H1 (cell line): ENCODE results near the gene CUEDC1. TPM values are rescaled to one million over a fixed set of nuclear protein-coding genes. Genes with fewer than 3 reads are reported as not detected.

ENCODE experiments used
- CTCF ChIA-PET: fragments of 300-600 bp; sonication (Branson Sonifier 250); formaldehyde crosslinking; loops from one replicate; lab custom pipeline; 2021; ENCODE audit not compliant: partially characterized antibody; lab: Charles Lee
- POLR2A ChIA-PET: fragments of 300-600 bp; sonication (Branson Sonifier 250); formaldehyde crosslinking; loops from one replicate; lab custom pipeline; 2021; ENCODE audit warnings: inconsistent platforms; ENCODE audit not compliant: partially characterized antibody; lab: Charles Lee
- DNase-seq, 2 experiments: peaks; one replicate each; pipeline versions ENCODE4 v3.0.0 to v3.0.0-alpha.2; 2010 to 2022; ENCODE audit warnings: low spot score in 2 of 2, low read depth in 1 of 2, mixed read lengths in 1 of 2
- FAIRE-seq: peaks from 2 replicates; lab custom pipeline; 2011; peaks lifted over from hg19 to GRCh38; lab: Jason Lieb, UNC
- H2AFZ ChIP-seq: 2 replicates; pipeline ENCODE4 v1.8.1; 2012; ENCODE audit warnings: low read length, inconsistent platforms
- H2AK5ac ChIP-seq: 2 replicates; pipeline ENCODE4 v1.6.1; 2013; ENCODE audit warnings: low read depth, low read length
- H2BK120ac ChIP-seq: replicated peaks from 2 replicates; pipeline ENCODE3; 2013; ENCODE audit warnings: low read depth, low read length, inconsistent platforms
- H2BK12ac ChIP-seq: 2 replicates; pipeline ENCODE4 v1.6.1; 2013; ENCODE audit warnings: low read depth, low read length
- H2BK15ac ChIP-seq: 2 replicates; pipeline ENCODE4 v1.6.1; 2013; ENCODE audit warnings: low read length
- H2BK20ac ChIP-seq: 2 replicates; pipeline ENCODE4 v1.6.1; 2013; ENCODE audit warnings: low read length
- H2BK5ac ChIP-seq: 2 replicates; pipeline ENCODE4 v1.6.1; 2013; ENCODE audit warnings: low read depth, low read length
- H3K14ac ChIP-seq: 2 replicates; pipeline ENCODE4 v1.6.1; 2013; ENCODE audit warnings: inconsistent platforms; ENCODE audit not compliant: insufficient read length
- H3K18ac ChIP-seq: 2 replicates; pipeline ENCODE4 v1.6.1; 2013; ENCODE audit warnings: low read length; ENCODE audit errors: extremely low read depth
- H3K23ac ChIP-seq: 2 replicates; pipeline ENCODE4 v1.6.1; 2013; ENCODE audit warnings: inconsistent platforms; ENCODE audit not compliant: insufficient read length
- H3K23me2 ChIP-seq: 2 replicates; pipeline ENCODE4 v1.6.1; 2013; ENCODE audit warnings: low read depth, low read length
- H3K27ac ChIP-seq: 2 replicates; pipeline ENCODE4 v1.6.1; 2011; ENCODE audit warnings: low read depth, low read length, inconsistent platforms
- H3K27me3 ChIP-seq, 4 experiments: replicated peaks in 1 of 4; 1 replicate in 1 of 4; 2 replicates in 3 of 4; pipeline versions ENCODE4 v1.6.1 to v1.8.1; 2011 to 2013; ENCODE audit warnings: low read length in 3 of 4, mild to moderate bottlenecking in 3 of 4, inconsistent platforms in 2 of 4, mixed read lengths in 2 of 4, moderate library complexity in 1 of 4; ENCODE audit not compliant: control insufficient read depth in 3 of 4, insufficient read depth in 3 of 4; ENCODE audit errors: extremely low read depth in 1 of 4
- H3K36me3 ChIP-seq, 4 experiments: 2 replicates each; pipeline versions ENCODE4 v1.6.1 to v1.8.1; 2011 to 2013; ENCODE audit warnings: mild to moderate bottlenecking in 4 of 4, low read length in 3 of 4, moderate library complexity in 2 of 4, control low read depth in 1 of 4, inconsistent platforms in 1 of 4; ENCODE audit not compliant: insufficient read depth in 4 of 4, control insufficient read depth in 2 of 4
- H3K4ac ChIP-seq: replicated peaks from 2 replicates; pipeline ENCODE3; 2013; ENCODE audit warnings: low read length, low read depth, mixed read lengths, inconsistent platforms; ENCODE audit not compliant: insufficient read length
- H3K4me1 ChIP-seq, 4 experiments: replicated peaks in 1 of 4; 1 replicate in 1 of 4; 2 replicates in 3 of 4; pipeline versions ENCODE4 v1.6.1 to v1.8.1; 2011 to 2013; ENCODE audit warnings: low read length in 3 of 4, inconsistent platforms in 2 of 4, mixed read lengths in 1 of 4; ENCODE audit not compliant: insufficient read depth in 4 of 4, control insufficient read depth in 3 of 4
- H3K4me2 ChIP-seq, 2 experiments: 2 replicates each; pipeline versions ENCODE4 v1.6.1 to v1.8.1; 2011 to 2013; ENCODE audit warnings: low read depth in 2 of 2, low read length in 2 of 2, control low read depth in 1 of 2, inconsistent platforms in 1 of 2, mild to moderate bottlenecking in 1 of 2; ENCODE audit not compliant: insufficient read depth in 1 of 2
- H3K4me3 ChIP-seq, 4 experiments: fragments of 200-600, 300-600 bp in 1 of 4; sonication (generic), shearing (Covaris generic), sonication (Bioruptor Twin) in 1 of 4; 2 replicates each; pipeline versions ENCODE4 v1.5.1 to v1.8.1; 2011 to 2016; ENCODE audit warnings: low read length in 4 of 4, low read depth in 3 of 4, control low read depth in 2 of 4, inconsistent platforms in 2 of 4, mild to moderate bottlenecking in 2 of 4, mixed read lengths in 1 of 4, moderate library complexity in 1 of 4; ENCODE audit not compliant: insufficient read depth in 2 of 4; ENCODE audit errors: extremely low read depth in 1 of 4
- H3K56ac ChIP-seq: replicated peaks from 2 replicates; pipeline ENCODE3; 2013; ENCODE audit warnings: low read depth, mild to moderate bottlenecking, mixed read lengths, low read length, inconsistent platforms; ENCODE audit not compliant: insufficient read length
- H3K79me1 ChIP-seq: 2 replicates; pipeline ENCODE4 v1.6.1; 2013; ENCODE audit warnings: low read depth, low read length, control low read depth
- H3K79me2 ChIP-seq, 2 experiments: 2 replicates each; pipeline versions ENCODE4 v1.6.1 to v1.8.1; 2012 to 2013; ENCODE audit warnings: low read length in 2 of 2, mild to moderate bottlenecking in 2 of 2, inconsistent platforms in 1 of 2; ENCODE audit not compliant: insufficient read depth in 2 of 2, control insufficient read depth in 1 of 2
- H3K9ac ChIP-seq, 4 experiments: replicated peaks in 1 of 4; 1 replicate in 1 of 4; 2 replicates in 3 of 4; pipeline versions ENCODE4 v1.6.1 to v1.8.1; 2011 to 2013; ENCODE audit warnings: low read depth in 3 of 4, low read length in 3 of 4, control low read depth in 2 of 4, mild to moderate bottlenecking in 2 of 4, moderate library complexity in 2 of 4, inconsistent platforms in 1 of 4; ENCODE audit errors: extremely low read depth in 1 of 4
- H3K9me3 ChIP-seq, 2 experiments: 2 replicates each; pipeline versions ENCODE4 v1.6.1 to v1.8.1; 2012 to 2013; ENCODE audit warnings: mild to moderate bottlenecking in 2 of 2, moderate library complexity in 2 of 2, control low read depth in 1 of 2, inconsistent platforms in 1 of 2, low read depth in 1 of 2, low read length in 1 of 2, mixed read lengths in 1 of 2; ENCODE audit not compliant: insufficient read depth in 2 of 2
- H4K20me1 ChIP-seq, 2 experiments: replicated peaks in 1 of 2; 2 replicates each; pipeline versions ENCODE3 to v1.8.1; 2011 to 2013; ENCODE audit warnings: inconsistent platforms in 2 of 2, low read length in 2 of 2, mild to moderate bottlenecking in 1 of 2; ENCODE audit not compliant: insufficient read depth in 2 of 2, control insufficient read depth in 1 of 2
- H4K5ac ChIP-seq: 2 replicates; pipeline ENCODE4 v1.6.1; 2013; ENCODE audit warnings: low read length, low read depth, mixed read lengths, inconsistent platforms; ENCODE audit not compliant: insufficient read length
- H4K8ac ChIP-seq: 2 replicates; pipeline ENCODE4 v1.8.0; 2013; ENCODE audit warnings: mild to moderate bottlenecking, moderate library complexity, low read length, inconsistent platforms; ENCODE audit not compliant: insufficient read depth; ENCODE audit errors: extremely low read depth
- H4K91ac ChIP-seq: replicated peaks from 2 replicates; pipeline ENCODE3; 2013; ENCODE audit warnings: low read length, mixed read lengths, inconsistent platforms; ENCODE audit not compliant: insufficient read length
- BACH1 ChIP-seq: IDR thresholded peaks from 2 replicates; pipeline ENCODE4 v1.6.1; 2012; ENCODE audit warnings: low read length, improper control_type of control experiment
- CHD2 ChIP-seq: IDR thresholded peaks from 2 replicates; pipeline ENCODE4 v1.6.1; 2012; ENCODE audit warnings: low read length, improper control_type of control experiment
- EGR1 ChIP-seq: IDR thresholded peaks from 2 replicates; pipeline ENCODE4 v1.6.1; 2011; ENCODE audit warnings: low read depth, low read length, borderline replicate concordance
- JUND ChIP-seq: IDR thresholded peaks from 2 replicates; pipeline ENCODE4 v1.6.1; 2011; ENCODE audit warnings: mild to moderate bottlenecking, improper control_type of control experiment, low read length
- KDM4A ChIP-seq: IDR thresholded peaks from one replicate; pipeline ENCODE4 v1.7.1; 2012; ENCODE audit warnings: low read depth, mild to moderate bottlenecking, moderate library complexity, low read length, inconsistent platforms; ENCODE audit not compliant: severe bottlenecking
- NANOG ChIP-seq: IDR thresholded peaks from 2 replicates; pipeline ENCODE4 v1.6.1; 2011; ENCODE audit warnings: low read length, low read depth, mild to moderate bottlenecking, inconsistent platforms; ENCODE audit not compliant: insufficient read depth, poor library complexity, severe bottlenecking
- POLR2AphosphoS5 ChIP-seq: IDR thresholded peaks from 2 replicates; pipeline ENCODE4 v1.6.1; 2011; ENCODE audit warnings: low read depth, low read length
- POU5F1 ChIP-seq: IDR thresholded peaks from 2 replicates; pipeline ENCODE4 v1.6.1; 2011; ENCODE audit warnings: low read depth, mild to moderate bottlenecking, low read length, moderate library complexity
- RAD21 ChIP-seq, 2 experiments: IDR thresholded peaks in 1 of 2; conservative IDR thresholded peaks in 1 of 2; 2 replicates each; pipeline ENCODE4 v1.6.1; 2011; ENCODE audit warnings: low read depth in 2 of 2, low read length in 2 of 2, improper control_type of control experiment in 1 of 2, inconsistent platforms in 1 of 2, mild to moderate bottlenecking in 1 of 2, moderate library complexity in 1 of 2
- RXRA ChIP-seq: IDR thresholded peaks from 2 replicates; pipeline ENCODE4 v1.6.1; 2011; ENCODE audit warnings: low read depth, mild to moderate bottlenecking, low read length, moderate library complexity; ENCODE audit not compliant: insufficient read depth
- SP1 ChIP-seq: IDR thresholded peaks from 2 replicates; pipeline ENCODE4 v1.6.1; 2011; ENCODE audit warnings: low read depth, low read length
- SP4 ChIP-seq: IDR thresholded peaks from 2 replicates; pipeline ENCODE4 v1.6.1; 2012; ENCODE audit warnings: low read length, inconsistent platforms
- SRF ChIP-seq: IDR thresholded peaks from 2 replicates; pipeline ENCODE4 v1.6.1; 2011; ENCODE audit warnings: mild to moderate bottlenecking, low read depth, low read length, moderate library complexity
- TCF12 ChIP-seq: IDR thresholded peaks from 2 replicates; pipeline ENCODE4 v1.6.1; 2011; ENCODE audit warnings: low read depth, mild to moderate bottlenecking, low read length
- TEAD4 ChIP-seq: IDR thresholded peaks from 2 replicates; pipeline ENCODE4 v1.6.1; 2012; ENCODE audit warnings: low read depth, low read length, inconsistent platforms, mixed read lengths
- ZNF274 ChIP-seq: IDR thresholded peaks from 2 replicates; pipeline ENCODE4 v1.7.0; 2012; ENCODE audit warnings: low read length, borderline replicate concordance; ENCODE audit errors: extremely low read depth
- WGBS, 2 experiments: shearing (Covaris generic) in 1 of 2; methylation state at CpG; one replicate each; pipeline versions ENCODE4 v1.1.6 to v1.1.7; 2013 to 2015; ENCODE audit warnings: low lambda C conversion rate in 2 of 2, mixed read lengths in 2 of 2, inconsistent platforms in 1 of 2, low coverage in 1 of 2, missing lambda C conversion rate in 1 of 2; ENCODE audit not compliant: insufficient replicate concordance in 2 of 2, insufficient coverage in 1 of 2, insufficient read length in 1 of 2; ENCODE audit errors: extremely low coverage in 1 of 2, missing lambda C conversion rate in 1 of 2; 5-methylcytosine and 5-hydroxymethylcytosine counted together
- polyA plus RNA-seq, 7 experiments: library from polyadenylated mRNA; depleted of rRNA in 3 of 7; stranded (reverse) in 5 of 7; unstranded in 2 of 7; fragments of >200 nt in 5 of 7; fragments of 200-250 nt in 2 of 7; gene quantifications; 1 replicate in 5 of 7; 2 replicates in 1 of 7; 4 replicates in 1 of 7; pipeline versions ENCODE4 v1.2.1 to v1.2.3, GENCODE V29; 2011 to 2013; ENCODE audit warnings: missing spikeins in 2 of 7, mixed read lengths in 2 of 7
- total RNA-seq: library from RNA; stranded (reverse); fragmentation: NEBNext Ultra II Directional; extraction: Animal tissue kit (Norgen Biotek cat#: 25700); gene quantifications from 2 replicates; pipeline ENCODE4 v1.2.1, GENCODE V29; 2021

The CUEDC1 gene
- total and polyA plus RNA-seq, 2 of the 8 experiments (the other 6 are each of a cell fraction or from before 2014, with no cell fraction given), result 4.0 to 10.7 TPM

DNA sequence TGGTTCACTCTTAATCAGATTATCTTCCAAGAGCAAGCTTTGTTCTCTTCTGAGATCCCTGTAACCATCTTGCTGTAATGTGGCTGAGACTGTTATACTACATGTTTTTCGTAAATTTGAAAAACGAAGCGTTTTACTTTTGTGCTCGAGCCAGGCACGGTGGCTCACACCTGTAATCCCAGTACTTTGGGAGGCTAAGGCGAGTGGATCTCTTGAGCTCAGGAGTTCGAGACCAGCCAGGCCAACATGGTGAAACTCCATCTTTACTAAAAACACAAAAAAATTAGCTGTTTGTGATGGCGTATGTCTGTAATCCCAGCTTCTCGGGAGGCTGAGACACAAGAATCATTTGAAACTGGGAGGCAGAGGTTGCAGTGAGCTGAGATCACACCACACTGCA is 7.8 kb downstream of the CUEDC1 start:
- H4K20me1 ChIP-seq, result no peaks in the 10 kb centered on the region
- DNase-seq (no peak), FAIRE-seq (no peak)
- no peak overlapping the region for H2AFZ ChIP-seq
- no peaks in the 10 kb centered on the region for H3K36me3 ChIP-seq
- no peak overlapping the region; the same call in 1 of the 2 replicates for H2BK12ac ChIP-seq
- CTCF ChIA-PET, result interaction anchor here (0.6 to 13.5 kb wide), 13 partner anchors 8 to 439 kb away, joined by 3 to 162 read pairs (median 6); no protein-coding TSS in a partner anchor
- no peak overlapping the region for H3K9ac ChIP-seq
- H4K91ac ChIP-seq, result no peak overlapping the region
- H3K4me3 ChIP-seq, result no peak overlapping the region
- H3K4ac ChIP-seq, result no peak overlapping the region
- H2BK120ac ChIP-seq, result no peak overlapping the region
- no peak overlapping the region for H3K23ac ChIP-seq
- H3K56ac ChIP-seq, result no peak overlapping the region
- no peak overlapping the region for H3K4me2 ChIP-seq
- no peaks in the 10 kb centered on the region for H3K79me2 ChIP-seq
- H4K8ac ChIP-seq, result no peak overlapping the region
- no peaks in the 10 kb centered on the region for H3K27me3 ChIP-seq
- H2BK20ac ChIP-seq, result no peak overlapping the region
- no peaks in the 10 kb centered on the region for H3K23me2 ChIP-seq
- POLR2A ChIA-PET, result interaction anchor here (0.6 to 4.3 kb wide), 8 partner anchors 9 to 415 kb away, joined by 3 to 26 read pairs (median 4); no protein-coding TSS in a partner anchor
- 91% methylated on average over 9 of the region's 9 CpGs; no CpG with 5 or more reads in 1 of the 2 experiments for WGBS, 2 experiments
- no peak overlapping the region for H4K5ac ChIP-seq
- H3K14ac ChIP-seq, result no peak overlapping the region
- H2AK5ac ChIP-seq, result no peak overlapping the region; the same call in 1 of the 2 replicates
- H2BK15ac ChIP-seq, result no peak overlapping the region
- peaks cover 3 to 13% (median 7%) of the 10 kb centered on the region in 4 experiments for H3K4me1 ChIP-seq
- no peak overlapping the region for H3K27ac ChIP-seq
- H2BK5ac ChIP-seq, result no peak overlapping the region
- no peak overlapping the region for H3K18ac ChIP-seq
- H3K9me3 ChIP-seq, result no peaks in the 10 kb centered on the region
- no peaks in the 10 kb centered on the region; the same call in none of the 2 replicates for H3K79me1 ChIP-seq
- TF ChIP-seq EGR1, result no peak
- no peak for TF ChIP-seq TEAD4
- TF ChIP-seq BACH1, result no peak
- no peak for TF ChIP-seq POLR2AphosphoS5
- TF ChIP-seq KDM4A, result no peak
- no peak for TF ChIP-seq NANOG
- TF ChIP-seq POU5F1, result no peak
- TF ChIP-seq SP1, result no peak
- TF ChIP-seq RXRA, result no peak
- TF ChIP-seq CHD2, result no peak
- TF ChIP-seq RAD21 (IDR thresholded peaks at IDR 0.05 in 1 of 2, conservative IDR thresholded peaks at IDR 0.05 in 1 of 2; ENCODE audit: low read depth in 2 of 2, low read length in 2 of 2), result no peak
- TF ChIP-seq SRF, result no peak
- TF ChIP-seq JUND, result no peak
- no peak for TF ChIP-seq TCF12
- no peak for TF ChIP-seq ZNF274
- no peak for TF ChIP-seq SP4
